A673 (cell line): ENCODE results near the gene KIAA1328. TPM values are rescaled to one million over a fixed set of nuclear protein-coding genes. Genes with fewer than 3 reads are reported as not detected.
"Not testable (repeated sequence)": the region's sequence is repeated elsewhere in the genome, so short reads cannot be mapped to it uniquely, and the experiment has no call there.

Experiments used
- BruUV-seq: library from RNA; stranded (reverse); fragments of 400-500 nt; replicated peaks from 2 replicates; lab custom pipeline; 2021; lab: Mats Ljungman, UMichigan
- CTCF ChIA-PET: fragments of 300-600 bp; sonication (Branson Sonifier 250); formaldehyde crosslinking; loops from one replicate; lab custom pipeline; 2022; ENCODE audit warnings: antibody characterized with exemption; lab: Charles Lee
- POLR2A ChIA-PET: fragments of 300-600 bp; sonication (Branson Sonifier 250); formaldehyde crosslinking; loops from one replicate; lab custom pipeline; 2022; ENCODE audit warnings: antibody characterized with exemption; ENCODE audit not compliant: low non-redundant PET; lab: Charles Lee
- DNase-seq: peaks from one replicate; pipeline ENCODE4 v3.0.0-alpha.2; 2015; ENCODE audit warnings: low spot score
- H3K27ac ChIP-seq: fragments of 200-600 bp; sonication (generic); 2 replicates; pipeline ENCODE4 v1.5.1; 2016; ENCODE audit warnings: mixed run types, low read depth, mild to moderate bottlenecking, mixed read lengths, antibody characterized with exemption, low read length; ENCODE audit not compliant: poor library complexity, severe bottlenecking
- H3K27me3 ChIP-seq: fragments of 200-600 bp; sonication (generic); replicated peaks from 2 replicates; pipeline ENCODE4 v1.6.1; 2017; ENCODE audit warnings: mixed run types, low read depth, mild to moderate bottlenecking, mixed read lengths, antibody characterized with exemption, low read length; ENCODE audit not compliant: insufficient read depth, poor library complexity
- H3K36me3 ChIP-seq: fragments of 200-600 bp; sonication (generic); 2 replicates; pipeline ENCODE4 v1.6.1; 2016; ENCODE audit warnings: mixed run types, mild to moderate bottlenecking, mixed read lengths, antibody characterized with exemption, low read length; ENCODE audit not compliant: insufficient read depth, poor library complexity, severe bottlenecking
- H3K4me1 ChIP-seq: fragments of 200-600 bp; sonication (generic); 2 replicates; pipeline ENCODE4 v1.6.1; 2017; ENCODE audit warnings: mixed run types, mild to moderate bottlenecking, mixed read lengths, antibody characterized with exemption, low read length; ENCODE audit not compliant: insufficient read depth, poor library complexity, severe bottlenecking
- H3K4me3 ChIP-seq: fragments of 200-600 bp; sonication (generic); 2 replicates; pipeline ENCODE4 v1.5.1; 2016; ENCODE audit warnings: low read depth, mixed run types, mild to moderate bottlenecking, mixed read lengths, low read length; ENCODE audit not compliant: poor library complexity, severe bottlenecking
- H3K9me3 ChIP-seq: fragments of 200-600 bp; sonication (generic); 2 replicates; pipeline ENCODE4 v1.6.1; 2016; ENCODE audit warnings: mixed run types, low read depth, mild to moderate bottlenecking, mixed read lengths, antibody characterized with exemption, low read length; ENCODE audit not compliant: poor library complexity, severe bottlenecking
- EZH2 ChIP-seq: fragments of 200-600 bp; sonication (generic); IDR thresholded peaks from 2 replicates; pipeline ENCODE4 v1.6.1; 2017; ENCODE audit warnings: borderline replicate concordance, low read depth, mild to moderate bottlenecking, mixed read lengths, antibody characterized with exemption, low read length; ENCODE audit not compliant: poor library complexity, severe bottlenecking
- intact Hi-C: fragments of 100-400 bp; cut with micrococcal nuclease; formaldehyde crosslinking; loops from one replicate; pipeline ENCODE4 v1.10.0; 2022; ENCODE audit not compliant: unreplicated experiment
- total RNA-seq: library from RNA; stranded (reverse); gene quantifications from 2 replicates; pipeline ENCODE4 v1.2.3, GENCODE V29; 2021
- TF ChIP-seq, protein P1 (sequence below): fragments of 300-800, 200-600 bp; sonication (generic); conservative IDR thresholded peaks from 2 replicates; pipeline ENCODE4 v1.5.1; 2017; ENCODE audit warnings: low read depth, mild to moderate bottlenecking, antibody characterized with exemption, low read length, moderate library complexity, mixed read lengths

Gene KIAA1328
- total RNA-seq, 1 experiment from 2014 or later = 6.5 TPM

DNA sequence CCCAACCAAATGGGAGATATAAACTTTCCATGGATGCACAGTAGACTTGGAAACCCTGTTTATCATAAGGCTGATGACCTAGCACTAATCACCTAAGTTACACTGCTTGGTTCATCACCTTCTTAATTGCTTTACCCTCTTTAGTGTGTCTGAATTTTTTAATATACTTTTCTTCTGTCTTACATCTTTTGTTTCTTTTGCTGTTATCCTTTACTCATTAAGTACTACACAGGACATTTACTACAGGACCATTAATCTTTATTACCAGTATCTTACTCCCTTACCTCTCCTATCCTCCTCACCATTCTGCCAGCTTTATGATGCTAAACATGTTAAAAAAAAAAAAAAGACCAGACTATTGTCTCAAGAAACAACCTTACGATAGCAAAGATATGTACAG lies 333.6 kb downstream of the KIAA1328 start:
- no peak overlapping the region for H3K27ac ChIP-seq
- no peaks in the 10 kb centered on the region for H3K27me3 ChIP-seq
- ChIA-PET POLR2A (no interaction called here), CTCF (no interaction called here)
- DNase-seq = no peak
- TF ChIP-seq, protein P1, sequence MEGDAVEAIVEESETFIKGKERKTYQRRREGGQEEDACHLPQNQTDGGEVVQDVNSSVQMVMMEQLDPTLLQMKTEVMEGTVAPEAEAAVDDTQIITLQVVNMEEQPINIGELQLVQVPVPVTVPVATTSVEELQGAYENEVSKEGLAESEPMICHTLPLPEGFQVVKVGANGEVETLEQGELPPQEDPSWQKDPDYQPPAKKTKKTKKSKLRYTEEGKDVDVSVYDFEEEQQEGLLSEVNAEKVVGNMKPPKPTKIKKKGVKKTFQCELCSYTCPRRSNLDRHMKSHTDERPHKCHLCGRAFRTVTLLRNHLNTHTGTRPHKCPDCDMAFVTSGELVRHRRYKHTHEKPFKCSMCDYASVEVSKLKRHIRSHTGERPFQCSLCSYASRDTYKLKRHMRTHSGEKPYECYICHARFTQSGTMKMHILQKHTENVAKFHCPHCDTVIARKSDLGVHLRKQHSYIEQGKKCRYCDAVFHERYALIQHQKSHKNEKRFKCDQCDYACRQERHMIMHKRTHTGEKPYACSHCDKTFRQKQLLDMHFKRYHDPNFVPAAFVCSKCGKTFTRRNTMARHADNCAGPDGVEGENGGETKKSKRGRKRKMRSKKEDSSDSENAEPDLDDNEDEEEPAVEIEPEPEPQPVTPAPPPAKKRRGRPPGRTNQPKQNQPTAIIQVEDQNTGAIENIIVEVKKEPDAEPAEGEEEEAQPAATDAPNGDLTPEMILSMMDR = no peak
- TF ChIP-seq EZH2 = no peak
- H3K4me3 ChIP-seq = no peak overlapping the region
- no TSS peak for BruUV-seq
- H3K4me1 ChIP-seq = no peaks in the 10 kb centered on the region
- intact Hi-C loops = no loop called here
- no peaks in the 10 kb centered on the region for H3K36me3 ChIP-seq
- H3K9me3 ChIP-seq = no peaks in the 10 kb centered on the region

DNA sequence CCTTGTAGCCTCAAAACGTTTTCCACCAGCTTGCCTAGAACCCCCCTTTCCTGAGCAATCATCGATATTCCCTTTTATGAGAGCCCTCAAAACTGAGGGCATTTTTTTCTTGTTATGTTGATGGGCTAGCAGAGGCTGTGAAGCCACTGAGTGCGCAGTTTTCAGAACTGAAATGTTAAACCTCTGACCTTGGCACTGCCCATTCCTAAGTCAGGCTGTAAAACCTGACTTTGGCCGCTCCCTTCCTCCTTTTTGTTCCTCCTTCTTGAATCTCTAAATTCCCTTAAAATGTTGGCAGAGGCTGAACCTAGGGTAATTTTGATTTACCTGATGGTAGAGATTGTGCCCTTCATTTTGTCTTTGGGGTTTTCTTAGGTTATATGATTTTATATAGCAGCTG lies 334.2 kb downstream of the KIAA1328 start:
- Histone ChIP-seq H3K4me1 (no peaks in the 10 kb centered on the region), H3K36me3 (no peaks in the 10 kb centered on the region), H3K4me3 (no peak overlapping the region), H3K27ac (no peak overlapping the region), H3K9me3 (no peaks in the 10 kb centered on the region), H3K27me3 (no peaks in the 10 kb centered on the region)
- BruUV-seq = no TSS peak
- POLR2A ChIA-PET = no interaction called here
- CTCF ChIA-PET = no interaction called here
- intact Hi-C loops = no loop called here
- DNase-seq = no peak
- no peak for TF ChIP-seq EZH2
- TF ChIP-seq, protein P1 = no peak

DNA sequence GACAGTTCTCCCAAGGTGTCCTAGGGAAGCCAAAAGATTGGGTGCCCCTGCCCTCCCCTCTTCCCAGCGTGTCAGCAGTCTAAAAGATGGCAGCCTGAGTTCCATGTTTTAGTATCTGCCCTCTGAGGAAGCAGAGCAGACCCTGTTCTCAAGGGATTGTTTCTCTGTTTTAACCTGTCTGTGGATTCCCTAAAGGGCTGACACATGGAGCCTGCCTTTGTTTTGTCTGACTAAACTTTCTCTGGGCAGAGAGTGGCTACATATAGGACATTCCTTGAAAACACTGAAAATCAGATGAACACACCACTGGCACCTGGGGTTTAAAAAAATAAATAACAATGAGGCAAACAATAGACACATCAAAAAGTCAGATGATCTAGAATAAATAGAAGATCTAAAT lies 337.6 kb downstream of the KIAA1328 start:
- intact Hi-C loops = no loop called here
- BruUV-seq = no TSS peak
- POLR2A ChIA-PET = no interaction called here
- TF ChIP-seq, protein P1 = no peak
- no peak for TF ChIP-seq EZH2
- Histone ChIP-seq H3K36me3 (no peaks in the 10 kb centered on the region), H3K27ac (no peak overlapping the region), H3K9me3 (no peaks in the 10 kb centered on the region), H3K4me3 (no peak overlapping the region), H3K4me1 (no peaks in the 10 kb centered on the region), H3K27me3 (no peaks in the 10 kb centered on the region)
- no peak for DNase-seq
- CTCF ChIA-PET = no interaction called here

DNA sequence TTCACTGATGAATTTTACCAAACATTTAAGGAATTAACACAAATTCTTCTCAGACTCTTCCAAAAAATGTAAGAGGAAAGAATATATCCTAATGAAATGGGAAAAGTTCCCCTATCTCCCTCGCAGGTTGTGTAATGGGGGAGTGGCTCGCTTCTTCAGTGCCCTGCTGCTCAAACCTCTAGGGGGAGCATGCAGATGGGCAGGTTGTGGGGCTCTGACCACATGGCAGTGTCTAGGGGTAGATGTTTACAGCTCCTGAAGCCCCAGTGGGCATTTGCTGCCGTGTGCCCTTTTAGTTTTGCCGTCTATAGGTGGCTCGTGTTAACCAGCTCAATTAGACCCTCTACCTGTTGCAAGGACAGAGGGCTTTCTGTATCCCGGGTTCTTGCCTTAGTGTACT lies 338.0 kb downstream of the KIAA1328 start:
- H3K4me3 ChIP-seq, H3K9me3 ChIP-seq, H3K27ac ChIP-seq, POLR2A ChIA-PET, DNase-seq, H3K27me3 ChIP-seq, H3K4me1 ChIP-seq, intact Hi-C loops, H3K36me3 ChIP-seq, CTCF ChIA-PET, BruUV-seq: not testable (repeated sequence)
